Measurements from ENCODE around the gene BAZ1B.

- TF ChIP-seq EP300 (IDR thresholded peaks at IDR 0.05; ENCODE audit: low read length) (no peak), ZNF174 (CRISPR knock-in tag; IDR thresholded peaks at IDR 0.05) (no peak), CBX3 (IDR thresholded peaks at IDR 0.05; ENCODE audit: borderline replicate concordance in 1 of 2, low read length in 2 of 2) (no peak), YY1 (IDR thresholded peaks at IDR 0.05; ENCODE audit: borderline replicate concordance in 1 of 3, control insufficient read depth in 1 of 3, extremely low read depth in 1 of 3, insufficient read depth in 3 of 3, insufficient read length in 1 of 3, insufficient replicate concordance in 2 of 3, low read depth in 1 of 3, low read length in 2 of 3) (no peak), ZNF217 (CRISPR knock-in tag; IDR thresholded peaks at IDR 0.05) (no peak), FOXP4 (CRISPR knock-in tag; IDR thresholded peaks at IDR 0.05; ENCODE audit: borderline replicate concordance) (no peak), NFIC (IDR thresholded peaks at IDR 0.05) (no peak), HCFC1 (IDR thresholded peaks at IDR 0.05; ENCODE audit: low read depth, low read length) (no peak), PPARD (CRISPR knock-in tag; IDR thresholded peaks at IDR 0.05) (no peak), POLR2A (conservative IDR thresholded peaks at IDR 0.05) (no peak), NBN (IDR thresholded peaks at IDR 0.05; ENCODE audit: low read depth) (no peak), SMARCB1 (IDR thresholded peaks at IDR 0.05; ENCODE audit: insufficient read length, low read depth) (no peak)
These were observed 17.2 kb downstream of the BAZ1B start for GRCh38 chr7:73504920-73505319.
